Measurements from ENCODE around the gene OR51B5.

GRCh38 chr11:5349550-5349949 is 6.2 kb upstream of the OR51B5 start:
- TF ChIP-seq CTCF (IDR thresholded peaks at IDR 0.05) (no peak), POLR2A (IDR thresholded peaks at IDR 0.05) (no peak), POLR2AphosphoS5 (IDR thresholded peaks at IDR 0.05) (no peak)
